OCI-LY7 (cell line): Measurements from ENCODE around the gene FKBP2. TPM values are rescaled to one million over a fixed set of nuclear protein-coding genes. Genes with fewer than 3 reads are reported as not detected.

Source experiments
- BruUV-seq: library from RNA; stranded (reverse); fragments of 400-500 nt; replicated peaks from 2 replicates; lab custom pipeline; 2021; lab: Mats Ljungman, UMichigan
- CTCF ChIA-PET: fragments of 300-600 bp; sonication (Branson Sonifier 250); formaldehyde crosslinking; loops from one replicate; lab custom pipeline; 2022; ENCODE audit warnings: antibody characterized with exemption; ENCODE audit not compliant: unreplicated experiment; lab: Charles Lee
- POLR2A ChIA-PET: fragments of 300-600 bp; sonication (Branson Sonifier 250); formaldehyde crosslinking; loops from one replicate; lab custom pipeline; 2022; ENCODE audit warnings: antibody characterized with exemption; lab: Charles Lee
- DNase-seq: peaks from one replicate; pipeline ENCODE4 v3.0.0-alpha.2; 2015; ENCODE audit warnings: low spot score
- H2AFZ ChIP-seq: fragments of 200-600 bp; sonication (generic), shearing (Covaris generic); 2 replicates; pipeline ENCODE4 v1.6.1; 2014; ENCODE audit warnings: mild to moderate bottlenecking, antibody characterized with exemption, low read length, moderate library complexity
- H3K27ac ChIP-seq: fragments of 200-600 bp; sonication (generic); 2 replicates; pipeline ENCODE4 v1.5.1; 2014; ENCODE audit warnings: mixed run types, low read depth, mild to moderate bottlenecking, moderate library complexity, low read length, inconsistent platforms; ENCODE audit not compliant: poor library complexity, severe bottlenecking
- H3K36me3 ChIP-seq: fragments of 200-600 bp; sonication (generic); 2 replicates; pipeline ENCODE4 v1.6.1; 2014; ENCODE audit warnings: mild to moderate bottlenecking, antibody characterized with exemption, low read length, moderate library complexity, mixed read lengths; ENCODE audit not compliant: insufficient read depth
- H3K4me1 ChIP-seq: fragments of 200-600 bp; sonication (generic); 2 replicates; pipeline ENCODE4 v1.5.1; 2014; ENCODE audit warnings: mild to moderate bottlenecking, low read length; ENCODE audit not compliant: insufficient read depth, poor library complexity, severe bottlenecking
- H3K4me2 ChIP-seq: fragments of 200-600 bp; sonication (generic); 2 replicates; pipeline ENCODE4 v1.6.1; 2014; ENCODE audit warnings: mild to moderate bottlenecking, low read length
- H3K4me3 ChIP-seq: fragments of 200-600 bp; sonication (generic); 2 replicates; pipeline ENCODE4 v1.5.1; 2014; ENCODE audit warnings: mild to moderate bottlenecking, low read depth, low read length; ENCODE audit not compliant: poor library complexity, severe bottlenecking
- H3K79me2 ChIP-seq: fragments of 200-600 bp; sonication (generic); 2 replicates; pipeline ENCODE4 v1.6.1; 2016; ENCODE audit warnings: low read depth, mild to moderate bottlenecking, low read length, moderate library complexity, mixed read lengths; ENCODE audit not compliant: insufficient read depth
- H3K9me2 ChIP-seq: fragments of 200-600 bp; sonication (generic); 2 replicates; pipeline ENCODE4 v1.6.1; 2016; ENCODE audit warnings: mild to moderate bottlenecking, low read length, mixed read lengths; ENCODE audit not compliant: insufficient read depth
- H3K9me3 ChIP-seq: fragments of 200-600 bp; sonication (generic); 2 replicates; pipeline ENCODE4 v1.6.1; 2014; ENCODE audit warnings: mild to moderate bottlenecking, mixed run types, low read length, mixed read lengths
- H4K20me1 ChIP-seq: fragments of 200-600 bp; sonication (generic); 2 replicates; pipeline ENCODE4 v1.6.1; 2014; ENCODE audit warnings: mild to moderate bottlenecking, antibody characterized with exemption, low read length, moderate library complexity, mixed read lengths; ENCODE audit not compliant: insufficient read depth
- CTCF ChIP-seq: fragments of 200-600 bp; sonication (generic); conservative IDR thresholded peaks from 2 replicates; pipeline ENCODE4 v1.5.1; 2014; ENCODE audit warnings: mild to moderate bottlenecking, antibody characterized with exemption, low read length, moderate library complexity, mixed read lengths
- EZH2phosphoT487 ChIP-seq: fragments of 200-600 bp; sonication (generic); IDR thresholded peaks from 2 replicates; pipeline ENCODE4 v1.6.1; 2018; ENCODE audit warnings: low read depth, borderline replicate concordance, mild to moderate bottlenecking, mixed run types, antibody characterized with exemption, low read length, moderate library complexity, mixed read lengths
- intact Hi-C: fragments of 100-400 bp; cut with micrococcal nuclease; formaldehyde crosslinking; loops from one replicate; pipeline ENCODE4 v1.10.0; 2022; ENCODE audit not compliant: unreplicated experiment
- total RNA-seq, 2 experiments: library from RNA; depleted of rRNA in 1 of 2; stranded (reverse); fragments of >200 nt in 1 of 2; shearing (Covaris generic) in 1 of 2; gene quantifications; 2 replicates each; pipeline ENCODE4 v1.2.3, GENCODE V29; 2014 to 2022

The FKBP2 gene
- total RNA-seq, 2 experiments from 2014 or later: 45.5 to 57.3 TPM

- Histone ChIP-seq H3K4me2 (peak within 1 kb of the TSS; percentile 99), H2AFZ (peak within 1 kb of the TSS; percentile 46; the same call in 1 of the 2 replicates), H4K20me1 (no peaks in the 10 kb centered on the region), H3K27ac (peak within 1 kb of the TSS; percentile 77), H3K9me2 (no peaks in the 10 kb centered on the region), H3K79me2 (peaks cover 8% of the 10 kb centered on the region; the same call in 1 of the 2 replicates), H3K4me3 (peak within 1 kb of the TSS; percentile 83), H3K36me3 (peaks cover 32% of the 10 kb centered on the region), H3K9me3 (no peaks in the 10 kb centered on the region), H3K4me1 (peaks cover 33% of the 10 kb centered on the region)
- TF ChIP-seq EZH2phosphoT487: no peak
- TF ChIP-seq CTCF: peak; percentile 66
- POLR2A ChIA-PET: interaction anchor here (0.6 to 4.4 kb wide), 10 partner anchors 9 to 397 kb away, joined by 3 to 29 read pairs (median 4); partner anchors contain the start of genes FERMT3, FKBP2, PPP1R14B and PRDX5
- BruUV-seq: no TSS peak
- CTCF ChIA-PET: interaction anchor here (0.6 to 1.3 kb wide), 2 partner anchors 19 to 577 kb away, joined by 3 to 4 read pairs; partner anchors contain the start of gene FERMT3
- DNase-seq: peak; percentile 95
- intact Hi-C loops: loop anchor here (1.0 kb wide), 2 partner anchors 19 to 43 kb away; no protein-coding TSS in a partner anchor
Observed at GRCh38 chr11:64225608-64226506, 15.0 kb upstream of the FKBP2 start, which contains the start of the genes NUDT22 and TRPT1. TSS of gene NUDT22 (plus strand) at chr11:64226274. CDS start at chr11:64226653, 379 bp downstream. TSS of gene TRPT1 (minus strand) at chr11:64226186. CDS start at chr11:64225860, 326 bp downstream.

DNA sequence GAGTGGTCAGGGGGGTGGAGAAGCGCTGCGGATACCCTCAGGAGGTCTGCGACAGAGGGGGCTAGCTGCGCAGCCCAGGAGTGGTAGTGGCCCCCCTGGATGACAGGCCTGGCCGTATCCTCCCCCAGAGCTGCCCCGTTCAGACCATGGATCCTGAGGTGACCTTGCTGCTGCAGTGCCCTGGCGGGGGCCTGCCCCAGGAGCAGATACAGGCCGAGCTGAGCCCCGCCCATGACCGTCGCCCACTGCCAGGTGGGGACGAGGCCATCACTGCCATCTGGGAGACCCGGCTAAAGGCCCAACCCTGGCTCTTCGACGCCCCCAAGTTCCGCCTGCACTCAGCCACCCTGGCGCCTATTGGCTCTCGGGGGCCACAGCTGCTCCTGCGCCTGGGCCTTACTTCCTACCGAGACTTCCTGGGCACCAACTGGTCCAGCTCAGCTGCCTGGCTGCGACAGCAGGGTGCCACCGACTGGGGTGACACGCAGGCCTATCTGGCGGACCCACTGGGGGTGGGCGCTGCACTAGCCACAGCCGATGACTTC lies 14.3 kb upstream of the FKBP2 start:
- Histone ChIP-seq H2AFZ (0 out of 2 replicates have a peak overlapping the region, but pooled peaks have one; percentile 15), H4K20me1 (no peaks in the 10 kb centered on the region), H3K9me2 (no peaks in the 10 kb centered on the region), H3K9me3 (no peaks in the 10 kb centered on the region), H3K27ac (peak overlapping the region; percentile 77), H3K4me3 (peak overlapping the region; percentile 83), H3K36me3 (peaks cover 27% of the 10 kb centered on the region), H3K4me2 (peak overlapping the region; percentile 99), H3K4me1 (peaks cover 38% of the 10 kb centered on the region), H3K79me2 (peaks cover 8% of the 10 kb centered on the region; the same call in 1 of the 2 replicates)
- ChIA-PET POLR2A (interaction anchor here (0.6 to 4.4 kb wide), 10 partner anchors 9 to 789 kb away, joined by 3 to 29 read pairs (median 4); partner anchors contain the start of genes FERMT3, FKBP2, PPP1R14B and PRDX5), CTCF (interaction anchor here (0.6 to 1.3 kb wide), 3 partner anchors 20 to 576 kb away, joined by 3 to 4 read pairs (median 3); partner anchors contain the start of genes FERMT3 and PRDX5)
- TF ChIP-seq CTCF (no peak), EZH2phosphoT487 (no peak)
- BruUV-seq: TSS peak; percentile 32
- intact Hi-C loops: loop anchor here (1.0 kb wide), 2 partner anchors 19 to 43 kb away; no protein-coding TSS in a partner anchor
- DNase-seq: peak; percentile 78
